HepG2 (cell line): ENCODE results near the gene SPAG4. TPM values are rescaled to one million over a fixed set of nuclear protein-coding genes. Genes with fewer than 3 reads are reported as not detected.
A peak's percentile ranks its signal among the peaks of the same experiment; 100 is the strongest.

Source experiments
- ATF7-NPFF ChIP-seq: sonication (generic); formaldehyde crosslinking; IDR thresholded peaks from 2 replicates; pipeline ENCODE4 v1.8.1; 2023; ENCODE audit warnings: mild to moderate bottlenecking, low read depth, missing genetic modification reagents, moderate library complexity
- ATM ChIP-seq: fragments of 450-650 bp; IDR thresholded peaks from 2 replicates; pipeline ENCODE4 v1.7.1; 2017; ENCODE audit warnings: mild to moderate bottlenecking, borderline replicate concordance
- CEBPZ ChIP-seq: IDR thresholded peaks from 2 replicates; pipeline ENCODE4 v1.6.1; 2012; ENCODE audit warnings: low read length, improper control_type of control experiment
- FOXA3 ChIP-seq: IDR thresholded peaks from 2 replicates; pipeline ENCODE4 v1.6.1; 2016; ENCODE audit warnings: missing genetic modification reagents, missing compliant biosample characterization
- GPN1 ChIP-seq: sonication (generic); formaldehyde crosslinking; IDR thresholded peaks from 2 replicates; pipeline ENCODE4 v1.5.1; 2020; ENCODE audit warnings: missing genetic modification reagents, borderline replicate concordance
- HOXD1 ChIP-seq: sonication (generic); formaldehyde crosslinking; IDR thresholded peaks from 2 replicates; pipeline ENCODE4 v1.5.0; 2020; ENCODE audit warnings: missing genetic modification reagents
- KAT2B ChIP-seq: fragments of 150-350 bp; IDR thresholded peaks from 2 replicates; pipeline ENCODE4 v1.6.1; 2014; ENCODE audit warnings: low read depth, low read length, borderline replicate concordance
- MYNN ChIP-seq: sonication (generic); formaldehyde crosslinking; IDR thresholded peaks from 2 replicates; pipeline ENCODE4 v1.4.0; 2020; ENCODE audit warnings: mild to moderate bottlenecking, low read depth, missing genetic modification reagents
- NFE2 ChIP-seq: sonication (generic); formaldehyde crosslinking; IDR thresholded peaks from 2 replicates; pipeline ENCODE4 v1.4.0; 2020; ENCODE audit warnings: missing genetic modification reagents
- PRMT3 ChIP-seq: sonication (generic); formaldehyde crosslinking; IDR thresholded peaks from 2 replicates; pipeline ENCODE4 v1.8.1; 2022; ENCODE audit warnings: low read depth, mild to moderate bottlenecking, moderate library complexity, missing genetic modification reagents, borderline replicate concordance
- SATB2 ChIP-seq: sonication (generic); formaldehyde crosslinking; IDR thresholded peaks from 2 replicates; pipeline ENCODE4 v1.5.0; 2020; ENCODE audit warnings: missing genetic modification reagents
- ZFP36 ChIP-seq: fragments of 150-350 bp; IDR thresholded peaks from 2 replicates; pipeline ENCODE4 v1.6.1; 2018; ENCODE audit warnings: borderline replicate concordance, low read length, low read depth; ENCODE audit not compliant: partially characterized antibody
- ZKSCAN8 ChIP-seq: IDR thresholded peaks from 2 replicates; pipeline ENCODE4 v1.6.1; 2016; ENCODE audit warnings: borderline replicate concordance, missing genetic modification reagents, missing compliant biosample characterization
- ZMAT3 ChIP-seq: sonication (generic); formaldehyde crosslinking; conservative IDR thresholded peaks from 2 replicates; pipeline ENCODE4 v1.7.0; 2021; ENCODE audit warnings: missing genetic modification reagents
- ZNF205 ChIP-seq: IDR thresholded peaks from 2 replicates; pipeline ENCODE4 v1.6.1; 2018; ENCODE audit warnings: missing biosample characterization, missing genetic modification reagents
- ZNF24 ChIP-seq: fragments of 450-650 bp; IDR thresholded peaks from 2 replicates; pipeline ENCODE4 v1.6.1; 2017; ENCODE audit warnings: antibody characterized with exemption, mild to moderate bottlenecking
- ZNF530 ChIP-seq: sonication (generic); formaldehyde crosslinking; IDR thresholded peaks from 2 replicates; pipeline ENCODE4 v1.5.0; 2020; ENCODE audit warnings: low read depth, mild to moderate bottlenecking, missing genetic modification reagents
- ZNF598 ChIP-seq: sonication (generic); formaldehyde crosslinking; IDR thresholded peaks from 2 replicates; pipeline ENCODE4 v1.5.1; 2020; ENCODE audit warnings: mild to moderate bottlenecking, missing genetic modification reagents, borderline replicate concordance
- ZNF644 ChIP-seq: IDR thresholded peaks from 2 replicates; pipeline ENCODE4 v1.6.1; 2016; ENCODE audit warnings: low read depth
- ZNF7 ChIP-seq: IDR thresholded peaks from 2 replicates; pipeline ENCODE4 v1.6.1; 2016; ENCODE audit warnings: missing biosample characterization, missing genetic modification reagents
- ZNF883 ChIP-seq: sonication (generic); formaldehyde crosslinking; IDR thresholded peaks from 2 replicates; pipeline ENCODE4 v1.5.1; 2020; ENCODE audit warnings: mild to moderate bottlenecking, missing genetic modification reagents; ENCODE audit errors: not compliant biosample characterization
- polyA plus RNA-seq, 8 experiments: library from polyadenylated mRNA; depleted of rRNA in 3 of 8; stranded (reverse) in 7 of 8; unstranded in 1 of 8; fragments of >200 nt; fragmentation: Illumina TruSeq in 4 of 8; extraction: Trizol in 4 of 8; gene quantifications; 2 replicates each; pipeline versions ENCODE4 v1.2.1 to v1.2.3, GENCODE V29; 2011 to 2016; ENCODE audit warnings: low read depth in 4 of 8, missing spikeins in 1 of 8, mixed read lengths in 1 of 8; ENCODE audit not compliant: insufficient read depth in 1 of 8
- total RNA-seq, 5 experiments: library from RNA; depleted of rRNA; stranded (reverse); fragments of >200 nt; fragmentation: Illumina TruSeq; extraction: Trizol; gene quantifications; 2 replicates each; pipeline ENCODE4 v1.2.3, GENCODE V29; 2016; ENCODE audit warnings: low read depth in 1 of 5

SPAG4 gene
- total and polyA plus RNA-seq, 2 of the 13 experiments (the other 11 are each of a cell fraction or from before 2014, with no cell fraction given) = 5.8 to 137 TPM

- TF ChIP-seq CEBPZ (no peak), PRMT3 (CRISPR knock-in tag) (peak; percentile 99), FOXA3 (CRISPR knock-in tag) (no peak), ZKSCAN8 (CRISPR knock-in tag) (no peak), GPN1 (peak; percentile 81; the same call in 1 of the 2 replicates), NFE2 (no peak; the same call in 1 of the 2 replicates), ZFP36 (no peak), ZNF598 (CRISPR knock-in tag) (peak; percentile 100), ZNF644 (CRISPR knock-in tag) (0 out of 2 replicates have a peak, but pooled peaks have one; percentile 39), ZNF205 (CRISPR knock-in tag) (peak; percentile 82), ZNF7 (CRISPR knock-in tag) (0 out of 2 replicates have a peak, but pooled peaks have one; percentile 20), ZNF883 (peak; percentile 100), SATB2 (peak; percentile 99), ZMAT3 (CRISPR knock-in tag) (peak; percentile 100), ZNF530 (no peak; the same call in 1 of the 2 replicates), ZNF24 (peak; percentile 72), HOXD1 (CRISPR knock-in tag) (peak; percentile 89), ATF7-NPFF (CRISPR knock-in tag) (peak; percentile 99), MYNN (CRISPR knock-in tag) (peak; percentile 97), KAT2B (no peak), ATM (no peak)
Measured at GRCh38 chr20:35615667-35616464, at the start of gene SPAG4 (continued).
